A549 (cell line): ENCODE measurements around the gene RELN.

Experiments used
- BCL3 ChIP-seq: fragments of >200 bp; sonication (Bioruptor Twin); formaldehyde crosslinking; IDR thresholded peaks from 3 replicates; pipeline ENCODE4 v1.6.1; 2016
- CTCF ChIP-seq: fragments of >200 bp; sonication (Bioruptor Twin); formaldehyde crosslinking; IDR thresholded peaks from 3 replicates; pipeline ENCODE4 v1.5.1; 2016
- POLR2A ChIP-seq: IDR thresholded peaks from 2 replicates; pipeline ENCODE4 v1.6.1; 2012; ENCODE audit warnings: mild to moderate bottlenecking, low read length
- RFX5 ChIP-seq: fragments of 450-650 bp; IDR thresholded peaks from 2 replicates; pipeline ENCODE4 v1.7.1; 2014; ENCODE audit warnings: antibody characterized with exemption, mild to moderate bottlenecking, moderate library complexity

GRCh38 chr7:103794424-103794823, 195.0 kb downstream of the RELN start:
- TF ChIP-seq POLR2A (no peak), RFX5 (no peak), CTCF (no peak), BCL3 (no peak)
